ENCODE data around the gene BTNL8. TPM values are rescaled to one million over a fixed set of nuclear protein-coding genes. Genes with fewer than 3 reads are reported as not detected.

Gene BTNL8
- total and polyA plus RNA-seq, 2 experiments from 2014 or later = not detected

GRCh38 chr5:180908400-180908799 lies 9.4 kb downstream of the BTNL8 start:
- H3K27ac ChIP-seq = no peak overlapping the region
- DNase-seq = no peak
- no peaks in the 10 kb centered on the region for H3K9me2 ChIP-seq (ENCODE audit: insufficient read depth)
- H4K20me1 ChIP-seq (ENCODE audit: insufficient read depth) = no peaks in the 10 kb centered on the region
- TF ChIP-seq EZH2phosphoT487 (IDR thresholded peaks at IDR 0.05; ENCODE audit: insufficient read depth, low read depth) (no peak), EZH2 (IDR thresholded peaks at IDR 0.05; ENCODE audit: insufficient read depth, poor library complexity, severe bottlenecking) (no peak)
- no peaks in the 10 kb centered on the region for H3K4me1 ChIP-seq (ENCODE audit: insufficient read depth)
- H3K9ac ChIP-seq = no peak overlapping the region
- H2AFZ ChIP-seq = no peak overlapping the region
- no peaks in the 10 kb centered on the region for H3K9me3 ChIP-seq (ENCODE audit: low read depth)
- no peak overlapping the region for H3K4me2 ChIP-seq (ENCODE audit: unreplicated experiment)
- H3K4me3 ChIP-seq = no peak overlapping the region
- no peaks in the 10 kb centered on the region for H3F3A ChIP-seq (ENCODE audit: insufficient read depth)
- no peaks in the 10 kb centered on the region for H3K36me3 ChIP-seq (ENCODE audit: low read depth)
- 46 to 49% methylated on average over 9 of the region's 9 CpGs for WGBS, 2 experiments (ENCODE audit: low coverage in 1 of 2, low lambda C conversion rate in 2 of 2, missing lambda C conversion rate in 2 of 2)
- H3K27me3 ChIP-seq (replicated peaks; ENCODE audit: insufficient read depth) = peaks cover 3% of the 10 kb centered on the region; the same call in 1 of the 2 replicates
- H3K79me2 ChIP-seq (ENCODE audit: insufficient read depth) = no peaks in the 10 kb centered on the region
- in situ Hi-C loops (cut with MboI) = no loop called here

- Histone ChIP-seq H3K36me3 (ENCODE audit: low read depth) (no peaks in the 10 kb centered on the region), H3F3A (ENCODE audit: insufficient read depth) (no peaks in the 10 kb centered on the region), H2AFZ (no peak overlapping the region), H3K27me3 (replicated peaks; ENCODE audit: insufficient read depth) (peaks cover 3% of the 10 kb centered on the region; the same call in 1 of the 2 replicates), H3K4me1 (ENCODE audit: insufficient read depth) (no peaks in the 10 kb centered on the region), H3K27ac (no peak overlapping the region), H3K9ac (no peak overlapping the region), H3K79me2 (ENCODE audit: insufficient read depth) (no peaks in the 10 kb centered on the region), H4K20me1 (ENCODE audit: insufficient read depth) (no peaks in the 10 kb centered on the region), H3K9me2 (ENCODE audit: insufficient read depth) (no peaks in the 10 kb centered on the region), H3K4me3 (no peak overlapping the region), H3K4me2 (ENCODE audit: unreplicated experiment) (no peak overlapping the region), H3K9me3 (ENCODE audit: low read depth) (no peaks in the 10 kb centered on the region)
- DNase-seq = no peak
- TF ChIP-seq EZH2phosphoT487 (IDR thresholded peaks at IDR 0.05; ENCODE audit: insufficient read depth, low read depth) = no peak
- TF ChIP-seq EZH2 (IDR thresholded peaks at IDR 0.05; ENCODE audit: insufficient read depth, poor library complexity, severe bottlenecking) = no peak
- 26% methylated on average over 9 of the region's 9 CpGs for WGBS, 2 experiments (ENCODE audit: low coverage in 1 of 2, low lambda C conversion rate in 2 of 2, missing lambda C conversion rate in 2 of 2)
- in situ Hi-C loops (cut with MboI) = no loop called here
These were observed 10.2 kb downstream of the BTNL8 start for GRCh38 chr5:180908998-180909731.

- no peak for DNase-seq
- WGBS, 2 experiments (ENCODE audit: low coverage in 1 of 2, low lambda C conversion rate in 2 of 2, missing lambda C conversion rate in 2 of 2) = 8 to 13% methylated on average over 5 of the region's 5 CpGs
These were observed 10.8 kb downstream of the BTNL8 start for GRCh38 chr5:180909782-180910181.

GRCh38 chr5:180910182-180910581 lies 11.2 kb downstream of the BTNL8 start:
- Histone ChIP-seq H3K4me3 (no peak overlapping the region), H3K36me3 (ENCODE audit: low read depth) (no peaks in the 10 kb centered on the region), H2AFZ (no peak overlapping the region), H3K4me1 (ENCODE audit: insufficient read depth) (no peaks in the 10 kb centered on the region), H3K4me2 (ENCODE audit: unreplicated experiment) (no peak overlapping the region), H3F3A (ENCODE audit: insufficient read depth) (no peaks in the 10 kb centered on the region), H3K9me2 (ENCODE audit: insufficient read depth) (no peaks in the 10 kb centered on the region), H3K79me2 (ENCODE audit: insufficient read depth) (no peaks in the 10 kb centered on the region), H3K9me3 (ENCODE audit: low read depth) (no peaks in the 10 kb centered on the region), H3K27me3 (replicated peaks; ENCODE audit: insufficient read depth) (peaks cover 3% of the 10 kb centered on the region; the same call in 1 of the 2 replicates), H3K9ac (no peak overlapping the region), H3K27ac (no peak overlapping the region), H4K20me1 (ENCODE audit: insufficient read depth) (no peaks in the 10 kb centered on the region)
- DNase-seq = no peak
- 0 to 3% methylated on average over 2 of the region's 2 CpGs for WGBS, 2 experiments (ENCODE audit: low coverage in 1 of 2, low lambda C conversion rate in 2 of 2, missing lambda C conversion rate in 2 of 2)
- in situ Hi-C loops (cut with MboI) = no loop called here
- TF ChIP-seq EZH2phosphoT487 (IDR thresholded peaks at IDR 0.05; ENCODE audit: insufficient read depth, low read depth) = no peak
- no peak for TF ChIP-seq EZH2 (IDR thresholded peaks at IDR 0.05; ENCODE audit: insufficient read depth, poor library complexity, severe bottlenecking)

More at GRCh38 chr5:180909782-180910181, 10.8 kb downstream of the BTNL8 start:
- H3K9me3 ChIP-seq (ENCODE audit: low read depth) = no peaks in the 10 kb centered on the region
- no peak overlapping the region for H3K9ac ChIP-seq
- TF ChIP-seq EZH2phosphoT487 (IDR thresholded peaks at IDR 0.05; ENCODE audit: insufficient read depth, low read depth) (no peak), EZH2 (IDR thresholded peaks at IDR 0.05; ENCODE audit: insufficient read depth, poor library complexity, severe bottlenecking) (no peak)
- peaks cover 3% of the 10 kb centered on the region; the same call in 1 of the 2 replicates for H3K27me3 ChIP-seq (replicated peaks; ENCODE audit: insufficient read depth)
- in situ Hi-C loops (cut with MboI) = no loop called here
- no peaks in the 10 kb centered on the region for H3F3A ChIP-seq (ENCODE audit: insufficient read depth)
- H3K79me2 ChIP-seq (ENCODE audit: insufficient read depth) = no peaks in the 10 kb centered on the region
- H4K20me1 ChIP-seq (ENCODE audit: insufficient read depth) = no peaks in the 10 kb centered on the region
- no peak overlapping the region for H3K4me2 ChIP-seq (ENCODE audit: unreplicated experiment)
- no peak overlapping the region for H3K4me3 ChIP-seq
- H3K4me1 ChIP-seq (ENCODE audit: insufficient read depth) = no peaks in the 10 kb centered on the region
- H3K36me3 ChIP-seq (ENCODE audit: low read depth) = no peaks in the 10 kb centered on the region
- no peak overlapping the region for H2AFZ ChIP-seq
- no peaks in the 10 kb centered on the region for H3K9me2 ChIP-seq (ENCODE audit: insufficient read depth)
- H3K27ac ChIP-seq = no peak overlapping the region
